Limb (tissue), 2 donors: Measurements from ENCODE around the gene SERPINE3.

ENCODE experiments used
- DNase-seq, 2 donors: peaks; one replicate each; pipeline ENCODE4 v3.0.0-alpha.2; 2016; ENCODE audit errors: extremely low spot score in 2 of 2

Gene SERPINE3

DNA sequence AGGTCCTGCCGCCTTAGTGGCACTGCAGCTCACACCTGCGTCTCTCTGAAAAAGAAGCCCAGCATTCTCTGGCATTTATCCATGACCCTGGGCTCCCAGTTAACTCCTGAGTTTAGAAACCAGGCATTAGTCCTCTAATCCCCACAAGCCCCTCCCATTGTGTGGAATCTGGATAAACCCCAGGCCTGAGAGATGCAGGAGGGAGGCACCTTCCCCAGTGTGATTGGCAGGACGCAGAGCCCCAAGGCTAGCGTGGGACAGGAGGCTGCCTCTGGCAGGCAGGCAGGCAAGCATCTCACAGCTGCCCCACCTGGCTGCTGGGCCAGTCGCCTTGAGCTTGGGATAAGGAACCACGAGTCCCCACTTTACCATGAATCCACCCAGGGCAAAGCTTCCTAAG is 11.0 kb upstream of the SERPINE3 start:
- no peak for DNase-seq

DNA sequence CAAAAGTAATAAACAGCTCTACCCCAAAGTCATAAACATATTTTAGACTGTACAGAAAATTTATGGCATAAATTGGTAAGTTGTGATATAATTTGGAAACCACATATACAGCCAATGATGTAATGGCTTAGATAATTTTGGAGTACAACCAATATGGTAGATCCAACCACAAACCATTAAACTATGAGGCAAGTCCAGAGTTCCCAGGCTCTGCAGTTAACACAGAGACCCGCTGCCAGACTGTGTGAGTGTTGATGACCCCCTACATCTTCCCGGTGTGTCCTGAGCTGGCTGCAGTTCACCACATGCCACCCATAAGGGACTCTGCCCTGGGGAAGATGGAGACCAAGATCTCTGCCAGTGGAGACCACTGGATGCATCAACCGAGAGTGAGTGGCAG is 9.9 kb upstream of the SERPINE3 start:
- DNase-seq = no peak

DNA sequence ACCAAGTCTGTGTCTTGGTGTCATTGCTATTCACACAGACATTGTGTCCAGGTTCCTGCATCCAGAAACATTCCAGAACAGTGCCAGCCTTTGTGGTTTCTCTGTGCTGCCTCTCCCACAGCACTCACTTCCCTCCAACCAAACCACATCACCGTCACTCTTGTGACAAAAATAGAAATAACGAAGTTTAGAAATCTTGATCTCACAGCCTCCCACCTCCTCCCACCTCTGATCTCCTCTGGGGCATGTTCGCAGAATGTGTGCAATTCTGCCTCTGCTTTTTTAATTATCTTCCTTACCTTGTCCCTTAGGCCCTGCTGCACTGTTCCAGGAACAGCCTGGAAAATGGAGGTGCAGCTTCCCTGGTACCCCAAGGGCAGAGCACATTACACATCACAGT is 8.7 kb upstream of the SERPINE3 start:
- DNase-seq = no peak

DNA sequence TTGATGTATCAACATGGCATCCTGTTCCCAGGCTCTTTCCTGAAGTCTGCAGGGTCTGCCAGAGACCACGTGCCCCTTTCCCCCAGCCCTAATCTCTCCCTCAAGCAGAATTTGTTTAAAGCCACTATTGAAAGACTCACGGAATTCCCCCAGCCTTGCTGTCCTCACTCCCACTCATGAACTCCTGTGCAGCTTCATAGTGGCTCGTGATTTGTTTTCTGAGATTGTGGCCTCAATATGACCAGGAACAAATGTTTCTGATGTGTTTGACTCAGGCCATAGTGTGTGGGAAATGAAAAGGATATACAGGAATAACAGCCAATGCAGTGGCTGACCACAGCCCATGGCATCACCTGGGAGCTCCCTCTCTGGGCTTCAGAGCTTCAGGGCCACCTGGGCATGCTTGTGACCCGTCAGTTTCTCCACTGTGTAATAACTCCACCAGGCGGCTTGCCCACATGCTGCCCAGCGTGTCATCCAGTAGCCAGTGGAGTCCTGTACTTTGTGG is 8.1 kb upstream of the SERPINE3 start:
- no peak for DNase-seq

DNA sequence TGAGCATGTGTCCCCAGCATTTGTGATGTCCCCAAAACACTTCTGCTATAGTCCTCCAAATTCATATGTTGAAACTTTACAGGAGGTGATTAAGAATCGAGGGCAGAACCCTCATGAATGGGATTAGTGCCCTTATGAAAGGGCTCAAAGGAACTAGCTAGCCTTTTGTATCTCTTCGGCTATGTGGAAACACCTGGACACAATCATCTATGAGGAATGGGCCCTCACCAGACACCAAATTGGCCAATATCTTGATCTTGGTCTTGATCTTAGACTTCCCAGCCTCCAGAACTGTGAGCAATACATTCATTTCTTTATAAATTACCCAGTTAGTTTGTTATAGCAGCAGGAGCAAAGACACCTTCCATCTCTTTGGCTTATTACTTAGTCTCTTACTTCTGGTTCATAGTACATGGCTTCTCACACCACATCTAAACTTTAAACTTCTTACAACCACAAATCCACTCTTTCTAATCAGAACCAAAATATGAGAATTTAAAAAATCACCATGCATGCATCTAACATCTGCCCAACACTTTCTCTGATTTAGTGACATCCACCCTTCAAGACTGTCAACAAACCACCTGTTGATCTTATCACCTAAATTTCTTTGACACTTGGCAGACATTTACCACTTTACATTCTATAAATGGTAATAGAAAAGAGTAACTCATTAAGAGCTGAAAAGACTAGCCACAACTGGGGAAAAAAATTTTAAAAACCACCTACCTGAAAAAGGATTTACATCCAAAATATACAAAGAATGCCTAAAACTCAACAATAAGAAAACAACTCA is 6.7 kb upstream of the SERPINE3 start:
- DNase-seq = no peak

DNA sequence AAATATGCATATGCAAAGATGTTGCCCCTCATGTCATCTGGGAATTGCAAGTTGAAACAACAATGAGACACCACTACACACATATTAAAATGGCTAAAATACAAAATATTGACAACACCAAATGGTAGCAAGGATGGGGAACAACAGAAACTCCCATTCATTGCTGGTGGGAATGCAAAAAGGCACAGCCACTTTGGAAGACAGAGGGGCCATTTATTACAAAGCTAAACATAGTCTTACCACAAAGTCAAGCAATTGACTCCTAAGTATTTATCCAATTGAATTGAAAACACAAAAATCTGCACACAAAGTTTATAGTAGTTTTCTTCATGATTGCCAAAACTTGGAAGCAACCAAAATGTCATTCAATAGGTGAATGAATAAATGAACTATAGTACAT is 6.1 kb upstream of the SERPINE3 start:
- DNase-seq = no peak

DNA sequence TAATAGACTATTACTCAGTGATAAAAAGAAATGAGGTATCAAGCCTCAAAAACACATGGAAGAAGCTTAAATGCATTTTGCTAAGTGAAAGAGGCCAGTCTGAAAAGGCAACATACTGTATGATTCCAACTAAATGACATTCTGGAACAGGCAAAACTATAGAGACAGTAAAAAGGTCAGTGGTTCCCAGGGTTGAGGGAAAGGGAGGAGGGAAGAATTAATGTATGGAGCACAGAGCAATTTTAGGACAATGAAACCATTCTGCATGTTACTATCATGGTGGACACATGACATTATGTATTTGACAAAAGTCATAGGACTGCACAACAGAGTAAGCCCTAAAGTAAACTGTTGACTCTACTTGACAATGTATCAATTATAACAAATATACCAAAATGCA is 5.7 kb upstream of the SERPINE3 start:
- DNase-seq = no peak

DNA sequence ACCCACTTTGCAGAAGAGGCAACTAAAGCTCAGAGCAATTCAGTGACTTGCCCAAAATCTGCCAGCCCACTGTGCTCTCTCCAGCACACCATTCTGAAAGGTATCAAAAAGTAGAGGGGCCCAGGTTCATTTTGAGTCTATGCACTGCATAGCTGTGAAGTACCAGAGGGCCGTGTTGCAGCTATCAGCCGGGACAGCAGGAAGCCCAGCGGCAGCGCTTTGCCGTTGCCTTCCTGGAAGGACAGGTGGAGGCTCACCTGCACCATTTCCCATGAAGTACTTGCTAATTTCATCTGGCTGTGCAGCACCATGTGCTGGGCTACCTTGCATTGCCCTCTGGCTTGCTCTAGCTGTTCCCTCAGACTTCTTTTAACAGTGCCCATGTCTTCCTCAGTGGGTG is 2.7 kb upstream of the SERPINE3 start:
- DNase-seq = no peak

DNA sequence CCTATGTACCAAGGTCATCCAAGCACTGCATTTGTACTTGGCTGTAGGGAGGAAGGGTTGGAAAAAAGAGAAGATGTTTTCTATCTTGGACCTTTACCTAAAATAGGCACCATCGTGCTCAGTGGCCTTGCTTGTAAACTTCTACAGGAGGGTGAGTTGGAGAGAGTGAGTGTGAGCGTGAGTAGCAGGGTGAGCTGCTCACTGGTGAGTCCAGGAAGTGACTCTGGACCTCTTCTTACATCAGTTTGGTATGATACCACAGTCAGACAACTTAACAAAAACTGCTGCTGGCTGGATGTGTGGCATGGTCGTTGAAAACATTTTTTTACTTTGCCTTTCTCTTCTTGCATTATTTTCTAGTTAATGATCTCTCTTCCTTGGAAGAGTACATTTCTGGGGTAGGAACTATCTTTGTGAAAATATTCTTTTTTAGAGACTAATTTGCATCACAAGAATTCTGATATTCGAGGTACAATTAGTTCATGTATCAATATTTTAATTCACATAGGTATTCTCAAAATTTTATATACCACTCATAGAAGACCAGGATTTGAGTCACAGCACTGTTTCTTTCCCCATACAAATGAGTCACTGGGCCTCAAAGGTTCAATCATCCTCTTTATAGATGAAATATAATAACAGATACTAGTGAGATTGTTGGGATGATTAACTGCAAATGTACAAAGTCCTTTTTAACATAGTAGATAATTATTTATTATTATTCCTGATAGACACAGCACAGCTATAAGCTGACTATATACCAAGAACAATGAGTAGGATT is 651 bp downstream of the SERPINE3 start:
- no peak for DNase-seq

DNA sequence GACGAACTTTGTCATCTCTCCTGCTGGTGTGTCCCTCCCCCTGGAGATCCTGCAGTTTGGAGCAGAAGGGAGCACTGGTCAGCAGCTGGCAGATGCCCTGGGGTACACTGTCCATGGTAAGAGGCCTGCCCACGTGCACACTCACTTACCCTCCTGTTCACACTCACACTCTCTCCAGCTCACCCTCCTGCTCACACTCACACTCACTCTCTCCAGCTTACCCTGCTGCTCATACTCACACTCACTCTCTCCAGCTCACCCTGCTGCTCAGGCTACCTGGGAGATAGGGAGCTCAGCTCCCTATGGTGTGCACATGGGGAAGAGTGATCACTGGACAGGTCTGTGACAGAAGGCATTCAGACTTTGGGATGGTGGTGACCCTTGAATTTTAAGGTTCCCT is 1.7 kb downstream of the SERPINE3 start:
- DNase-seq = no peak

DNA sequence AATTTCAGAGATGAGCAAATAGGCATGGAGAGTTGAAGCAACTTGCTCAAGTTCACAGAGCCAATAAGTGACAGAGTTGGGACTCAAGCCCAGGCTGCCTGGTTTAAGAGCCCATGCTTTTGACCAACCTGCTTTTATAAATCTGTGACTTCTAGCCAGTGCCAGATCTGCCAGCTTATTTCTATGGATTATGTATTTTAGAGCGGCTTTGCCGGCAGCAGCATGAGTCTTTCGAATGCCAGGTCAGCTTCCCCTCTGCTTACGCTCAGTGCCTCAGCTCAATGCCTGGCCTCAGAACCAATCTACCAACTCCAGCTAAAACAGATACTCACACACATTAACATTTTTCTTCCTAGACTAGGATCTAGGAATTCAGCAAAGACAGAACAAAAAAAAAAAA is 2.3 kb downstream of the SERPINE3 start:
- no peak for DNase-seq

DNA sequence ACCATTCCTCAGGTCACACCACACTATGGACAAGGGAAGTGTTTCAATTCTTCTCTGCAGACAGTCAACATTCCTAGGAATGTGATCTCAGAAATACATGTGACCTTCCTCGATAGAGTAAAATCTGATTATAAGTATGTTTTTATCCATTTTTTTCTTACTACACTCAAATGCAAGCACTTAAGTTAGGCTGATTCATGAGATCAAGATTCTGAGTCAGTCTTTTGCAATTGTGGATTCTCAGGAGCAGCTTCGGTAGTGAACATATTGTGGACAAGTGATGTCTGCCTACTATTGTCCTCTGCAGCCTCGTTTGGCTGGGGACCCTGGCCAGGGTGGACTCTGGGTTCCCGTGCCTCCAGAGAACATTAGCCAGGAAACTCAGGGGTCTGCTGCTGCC is 3.2 kb downstream of the SERPINE3 start:
- DNase-seq = no peak

DNA sequence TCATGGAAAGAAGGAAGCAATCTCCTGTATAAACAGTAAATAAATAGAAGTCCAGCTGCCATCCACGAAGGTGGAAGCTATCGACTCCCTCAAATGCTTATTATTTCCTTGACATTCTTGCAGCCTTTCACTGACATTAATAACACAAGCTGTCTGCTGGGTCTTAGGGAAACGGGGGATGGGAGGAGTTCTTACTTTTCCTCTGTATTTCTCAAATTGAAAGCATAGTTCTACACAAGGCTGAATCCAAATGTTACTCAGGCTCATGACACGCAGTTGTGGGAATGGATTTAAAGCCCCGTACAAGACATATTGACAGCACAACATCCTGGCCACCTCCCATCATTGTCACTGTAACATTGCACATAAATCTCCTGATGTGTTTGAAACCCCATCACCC is 4.0 kb downstream of the SERPINE3 start:
- DNase-seq = no peak

DNA sequence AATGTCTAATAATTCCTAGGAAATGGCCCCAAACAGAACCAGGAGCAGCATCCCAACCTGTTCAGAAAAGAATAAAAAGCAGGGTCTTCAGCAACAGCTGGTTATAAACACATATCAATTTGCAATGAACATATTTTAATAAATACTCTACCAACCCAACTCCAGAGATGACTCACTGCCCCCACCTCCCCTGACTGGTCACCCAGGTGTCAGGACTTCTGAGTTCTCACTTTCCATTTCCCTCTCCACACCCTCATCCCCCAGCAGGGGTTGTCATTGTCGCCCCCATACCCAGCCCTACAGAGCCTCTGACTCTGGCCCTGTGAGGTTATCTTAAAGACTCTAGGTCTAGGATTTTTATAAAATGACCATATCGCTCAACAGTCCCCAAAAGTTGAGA is 6.9 kb downstream of the SERPINE3 start:
- no peak for DNase-seq

DNA sequence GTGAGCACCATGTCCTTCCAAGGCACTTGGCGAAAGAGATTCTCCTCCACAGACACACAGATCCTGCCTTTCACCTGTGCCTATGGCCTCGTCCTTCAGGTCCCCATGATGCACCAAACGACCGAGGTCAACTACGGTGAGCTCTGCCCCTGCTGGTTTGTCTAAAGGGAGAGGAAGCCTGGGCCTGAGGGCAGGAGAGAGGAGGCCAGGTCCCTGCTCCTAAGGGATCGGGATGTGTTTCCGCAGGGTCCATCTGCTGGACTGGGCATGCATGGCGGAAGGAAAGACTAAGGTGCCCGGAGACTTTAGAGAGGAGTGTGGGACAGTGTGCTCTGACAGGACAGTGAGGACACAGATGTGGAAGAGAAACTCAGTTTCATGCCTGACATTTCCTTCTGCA is 7.6 kb downstream of the SERPINE3 start:
- DNase-seq = no peak

DNA sequence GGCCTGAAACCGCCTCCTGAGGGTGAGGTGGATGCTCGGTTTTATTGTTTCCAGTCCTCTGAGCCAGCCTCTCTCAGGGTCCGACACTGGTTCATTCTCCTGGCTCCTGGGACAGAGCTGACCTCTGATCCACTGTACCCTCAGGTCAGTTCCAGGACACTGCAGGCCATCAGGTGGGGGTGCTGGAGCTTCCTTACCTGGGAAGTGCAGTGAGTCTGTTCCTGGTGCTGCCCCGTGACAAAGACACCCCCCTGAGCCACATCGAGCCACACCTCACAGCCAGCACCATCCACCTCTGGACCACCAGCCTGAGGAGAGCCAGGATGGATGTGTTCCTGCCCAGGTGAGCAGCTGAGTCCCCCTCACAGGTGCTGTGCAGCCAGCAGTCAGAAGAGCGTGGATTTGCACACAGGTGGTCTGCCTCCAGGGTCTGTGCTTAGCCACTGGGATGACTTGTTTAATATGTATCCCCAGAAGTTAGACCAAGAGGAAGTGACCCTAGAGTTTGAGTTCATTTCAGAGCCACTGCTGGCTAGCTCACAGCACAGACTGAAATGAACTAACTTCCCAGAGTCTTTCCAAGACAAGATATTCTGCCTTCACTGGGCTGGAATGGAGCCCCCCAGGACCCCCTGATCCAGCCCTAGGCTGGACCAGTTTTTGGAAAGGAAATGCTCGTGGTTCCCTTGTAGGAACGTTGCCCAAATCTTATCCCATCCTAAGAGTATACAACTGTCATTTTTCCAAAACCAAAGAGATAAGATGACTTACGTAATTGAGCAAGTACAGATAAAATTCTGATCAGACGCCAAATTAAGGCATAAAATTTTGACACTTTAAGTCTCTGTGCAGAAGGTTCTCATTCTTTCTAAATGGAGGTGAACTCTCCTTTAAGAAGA is 8.8 kb downstream of the SERPINE3 start:
- DNase-seq = no peak

DNA sequence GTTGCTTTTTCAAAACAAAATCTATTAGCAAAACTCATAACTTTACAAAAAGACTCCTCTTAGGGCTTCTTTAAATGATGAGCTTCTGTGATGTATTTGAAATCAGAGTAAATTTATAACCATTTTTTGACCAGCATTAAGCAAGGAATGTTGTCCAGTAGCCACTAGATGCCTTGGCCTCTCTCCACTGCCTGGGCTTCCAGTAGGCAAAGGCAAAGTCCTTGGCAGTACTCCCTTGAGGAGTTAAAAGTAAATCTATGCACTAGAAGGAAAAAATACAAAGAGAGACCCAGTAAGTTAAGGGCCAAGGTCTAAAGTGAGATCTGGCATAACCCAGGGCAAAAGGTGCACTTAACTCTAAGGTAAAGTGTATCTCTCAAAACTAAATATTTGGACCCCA is 9.5 kb downstream of the SERPINE3 start:
- no peak for DNase-seq

DNA sequence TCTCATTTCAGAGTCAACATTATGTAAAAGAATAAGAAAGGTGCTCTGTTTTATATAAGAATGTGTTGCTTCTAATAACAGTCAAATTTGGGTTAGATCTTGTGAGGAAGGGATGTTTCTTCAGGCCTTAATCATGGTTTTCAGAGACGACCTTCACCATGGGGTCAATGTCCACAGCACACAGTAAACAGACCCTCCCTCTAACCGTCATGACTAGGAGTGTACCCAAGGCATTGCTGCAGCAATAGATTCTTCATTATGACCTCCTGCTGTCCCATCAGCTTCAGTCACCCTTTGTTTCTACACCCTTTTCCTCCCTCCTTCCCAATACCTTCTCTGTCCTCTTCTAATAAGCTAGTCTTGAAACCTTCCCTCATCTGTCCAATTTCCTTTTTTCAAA is 15.7 kb downstream of the SERPINE3 start:
- no peak for DNase-seq

DNA sequence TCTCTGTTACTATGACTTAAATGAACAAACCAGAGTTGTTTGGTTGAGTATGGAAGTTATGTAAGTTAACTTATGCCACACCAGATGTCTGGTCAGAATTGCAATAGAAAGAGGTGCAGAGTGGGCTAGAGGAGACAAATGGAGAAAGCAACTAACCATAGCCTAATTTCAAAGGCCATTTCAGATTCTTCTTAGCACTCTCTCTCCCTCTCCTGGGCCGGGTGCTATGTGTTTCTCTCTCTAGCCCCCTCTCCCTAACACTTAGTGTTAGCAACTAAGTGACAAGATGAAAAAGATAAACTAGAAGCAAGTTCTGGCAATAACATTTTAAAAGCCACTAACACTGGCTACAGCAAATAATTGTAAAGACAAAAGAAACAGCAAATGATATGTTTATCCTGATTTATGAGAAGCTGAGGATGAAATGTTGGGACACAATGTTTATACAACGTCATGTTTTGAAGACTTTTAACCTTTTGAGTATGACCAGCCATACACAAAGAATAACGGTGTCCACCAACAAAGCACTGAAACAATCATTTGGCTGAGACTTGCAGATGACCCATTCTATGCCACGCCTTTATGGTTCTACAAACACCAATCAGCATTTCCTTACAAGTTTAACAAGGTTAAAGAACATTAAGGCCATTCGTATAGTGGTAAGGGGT is 18.6 kb downstream of the SERPINE3 start:
- DNase-seq = no peak

DNA sequence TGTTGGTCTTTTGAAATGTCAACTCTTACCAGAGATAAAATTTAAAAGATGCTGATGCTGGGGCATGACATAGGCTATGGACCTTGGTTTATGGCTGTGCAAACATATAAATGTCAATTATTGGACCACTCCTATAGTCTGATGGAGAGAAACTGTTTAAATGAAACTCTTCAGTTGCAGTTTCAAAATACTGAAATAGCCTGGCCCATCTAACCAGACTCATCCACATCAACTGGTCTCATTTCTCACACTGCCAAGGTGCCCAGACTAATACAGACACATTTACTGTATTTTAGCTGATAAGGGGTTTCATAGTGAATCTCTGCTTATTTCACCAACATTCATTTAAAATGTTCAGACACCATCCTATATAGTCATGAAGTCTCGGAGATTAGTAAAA is 19.9 kb downstream of the SERPINE3 start:
- DNase-seq = no peak

DNA sequence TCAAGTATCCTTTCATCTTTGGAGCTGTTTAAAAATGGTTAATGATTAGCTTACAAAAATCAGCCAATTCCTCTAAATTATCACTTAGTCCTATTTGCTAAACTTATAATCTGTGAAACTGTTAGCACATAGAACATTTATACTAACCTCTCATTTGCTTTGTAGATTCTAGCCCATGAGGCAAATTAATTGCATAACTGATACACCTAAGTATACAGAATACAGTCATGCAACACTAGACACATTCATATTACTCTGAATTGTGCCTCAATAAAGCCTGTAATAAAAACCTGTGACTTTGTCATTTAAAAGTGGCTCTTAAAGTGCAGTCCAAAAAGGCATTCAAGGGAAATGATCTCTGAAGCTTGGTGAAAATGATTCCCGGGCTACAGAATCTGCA is 21.0 kb downstream of the SERPINE3 start:
- no peak for DNase-seq
